HCT116 (cell line): ENCODE data around the gene CTNNA2.

Experiments
- CEBPB ChIP-seq: IDR thresholded peaks from 2 replicates; pipeline ENCODE4 v1.6.1; 2012; ENCODE audit warnings: low read depth
- EZH2 ChIP-seq: fragments of 200-600 bp; sonication (generic); IDR thresholded peaks from 2 replicates; pipeline ENCODE4 v1.6.1; 2017; ENCODE audit warnings: antibody characterized with exemption, mixed run types
- EZH2phosphoT487 ChIP-seq: fragments of 200-600 bp; IDR thresholded peaks from 2 replicates; pipeline ENCODE4 v1.6.1; 2018; ENCODE audit warnings: antibody characterized with exemption, borderline replicate concordance
- FOSL1 ChIP-seq: IDR thresholded peaks from 2 replicates; pipeline ENCODE4 v1.6.1; 2012; ENCODE audit warnings: low read depth
- JUND ChIP-seq: IDR thresholded peaks from 2 replicates; pipeline ENCODE4 v1.6.1; 2012
- POLR2A ChIP-seq: IDR thresholded peaks from 2 replicates; pipeline ENCODE4 v1.7.0; 2011; ENCODE audit warnings: borderline replicate concordance; ENCODE audit not compliant: insufficient read depth, insufficient read length; ENCODE audit errors: extremely low read depth
- POLR2AphosphoS5 ChIP-seq: IDR thresholded peaks from 2 replicates; pipeline ENCODE4 v1.6.1; 2011; ENCODE audit warnings: mild to moderate bottlenecking, low read depth, low read length, moderate library complexity
- RAD21 ChIP-seq: IDR thresholded peaks from 2 replicates; pipeline ENCODE4 v1.6.1; 2012; ENCODE audit warnings: low read depth, mild to moderate bottlenecking
- SP1 ChIP-seq: IDR thresholded peaks from 2 replicates; pipeline ENCODE4 v1.6.1; 2012; ENCODE audit warnings: low read depth
- ZFX ChIP-seq: fragments of 450-650 bp; IDR thresholded peaks from 2 replicates; pipeline ENCODE4 v1.6.1; 2017
- ZNF274 ChIP-seq: fragments of 200-500 bp; sonication (Bioruptor generic); IDR thresholded peaks from 2 replicates; pipeline ENCODE4 v1.6.1; 2014; ENCODE audit warnings: mild to moderate bottlenecking, low read depth, low read length, inconsistent platforms
- TF ChIP-seq, protein P1 (sequence below): IDR thresholded peaks from 2 replicates; pipeline ENCODE4 v1.6.1; 2012; ENCODE audit warnings: low read depth
- TF ChIP-seq, protein P2 (sequence below), 3 experiments: fragments of 200-600 bp in 1 of 3; sonication (generic) in 1 of 3; IDR thresholded peaks in 2 of 3; conservative IDR thresholded peaks in 1 of 3; 2 replicates each; pipeline ENCODE4 v1.5.1; 2012 to 2017; ENCODE audit warnings: low read depth in 2 of 3, low read length in 2 of 3, antibody characterized with exemption in 1 of 3, borderline replicate concordance in 1 of 3, control low read depth in 1 of 3, mild to moderate bottlenecking in 1 of 3, mixed read lengths in 1 of 3, mixed run types in 1 of 3, moderate library complexity in 1 of 3; ENCODE audit not compliant: insufficient read depth in 1 of 3
- TF ChIP-seq, protein P3 (sequence below): IDR thresholded peaks from 2 replicates; pipeline ENCODE4 v1.6.1; 2011; ENCODE audit warnings: mild to moderate bottlenecking, low read length, moderate library complexity; ENCODE audit not compliant: insufficient replicate concordance; ENCODE audit errors: extremely low read depth

DNA sequence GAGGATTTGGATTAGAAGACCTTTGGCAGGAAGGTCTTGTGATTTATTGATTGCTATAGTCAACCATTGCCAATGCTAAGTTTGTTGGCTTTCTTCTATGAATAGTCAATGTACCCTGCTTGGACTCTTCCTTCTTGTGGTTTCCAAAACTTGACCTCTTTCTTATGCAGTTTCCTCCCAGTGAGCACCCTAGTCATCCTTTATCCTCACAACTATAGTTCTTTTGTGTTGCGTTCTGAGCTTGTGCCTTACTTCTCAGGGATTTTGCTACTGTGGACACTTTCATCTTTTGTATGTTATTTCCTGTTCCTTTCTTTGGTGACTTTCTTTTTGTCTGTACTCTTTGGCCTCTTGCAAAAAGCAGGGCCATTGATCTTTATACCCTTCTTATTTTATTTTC is 623.5 kb downstream of the CTNNA2 start:
- TF ChIP-seq POLR2AphosphoS5 (no peak), POLR2A (no peak), EZH2phosphoT487 (no peak), SP1 (no peak), RAD21 (no peak), ZNF274 (no peak), ZFX (no peak), EZH2 (no peak), CEBPB (no peak), FOSL1 (no peak), JUND (no peak)
- TF ChIP-seq, protein P1, sequence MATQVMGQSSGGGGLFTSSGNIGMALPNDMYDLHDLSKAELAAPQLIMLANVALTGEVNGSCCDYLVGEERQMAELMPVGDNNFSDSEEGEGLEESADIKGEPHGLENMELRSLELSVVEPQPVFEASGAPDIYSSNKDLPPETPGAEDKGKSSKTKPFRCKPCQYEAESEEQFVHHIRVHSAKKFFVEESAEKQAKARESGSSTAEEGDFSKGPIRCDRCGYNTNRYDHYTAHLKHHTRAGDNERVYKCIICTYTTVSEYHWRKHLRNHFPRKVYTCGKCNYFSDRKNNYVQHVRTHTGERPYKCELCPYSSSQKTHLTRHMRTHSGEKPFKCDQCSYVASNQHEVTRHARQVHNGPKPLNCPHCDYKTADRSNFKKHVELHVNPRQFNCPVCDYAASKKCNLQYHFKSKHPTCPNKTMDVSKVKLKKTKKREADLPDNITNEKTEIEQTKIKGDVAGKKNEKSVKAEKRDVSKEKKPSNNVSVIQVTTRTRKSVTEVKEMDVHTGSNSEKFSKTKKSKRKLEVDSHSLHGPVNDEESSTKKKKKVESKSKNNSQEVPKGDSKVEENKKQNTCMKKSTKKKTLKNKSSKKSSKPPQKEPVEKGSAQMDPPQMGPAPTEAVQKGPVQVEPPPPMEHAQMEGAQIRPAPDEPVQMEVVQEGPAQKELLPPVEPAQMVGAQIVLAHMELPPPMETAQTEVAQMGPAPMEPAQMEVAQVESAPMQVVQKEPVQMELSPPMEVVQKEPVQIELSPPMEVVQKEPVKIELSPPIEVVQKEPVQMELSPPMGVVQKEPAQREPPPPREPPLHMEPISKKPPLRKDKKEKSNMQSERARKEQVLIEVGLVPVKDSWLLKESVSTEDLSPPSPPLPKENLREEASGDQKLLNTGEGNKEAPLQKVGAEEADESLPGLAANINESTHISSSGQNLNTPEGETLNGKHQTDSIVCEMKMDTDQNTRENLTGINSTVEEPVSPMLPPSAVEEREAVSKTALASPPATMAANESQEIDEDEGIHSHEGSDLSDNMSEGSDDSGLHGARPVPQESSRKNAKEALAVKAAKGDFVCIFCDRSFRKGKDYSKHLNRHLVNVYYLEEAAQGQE = no peak
- TF ChIP-seq, protein P2, sequence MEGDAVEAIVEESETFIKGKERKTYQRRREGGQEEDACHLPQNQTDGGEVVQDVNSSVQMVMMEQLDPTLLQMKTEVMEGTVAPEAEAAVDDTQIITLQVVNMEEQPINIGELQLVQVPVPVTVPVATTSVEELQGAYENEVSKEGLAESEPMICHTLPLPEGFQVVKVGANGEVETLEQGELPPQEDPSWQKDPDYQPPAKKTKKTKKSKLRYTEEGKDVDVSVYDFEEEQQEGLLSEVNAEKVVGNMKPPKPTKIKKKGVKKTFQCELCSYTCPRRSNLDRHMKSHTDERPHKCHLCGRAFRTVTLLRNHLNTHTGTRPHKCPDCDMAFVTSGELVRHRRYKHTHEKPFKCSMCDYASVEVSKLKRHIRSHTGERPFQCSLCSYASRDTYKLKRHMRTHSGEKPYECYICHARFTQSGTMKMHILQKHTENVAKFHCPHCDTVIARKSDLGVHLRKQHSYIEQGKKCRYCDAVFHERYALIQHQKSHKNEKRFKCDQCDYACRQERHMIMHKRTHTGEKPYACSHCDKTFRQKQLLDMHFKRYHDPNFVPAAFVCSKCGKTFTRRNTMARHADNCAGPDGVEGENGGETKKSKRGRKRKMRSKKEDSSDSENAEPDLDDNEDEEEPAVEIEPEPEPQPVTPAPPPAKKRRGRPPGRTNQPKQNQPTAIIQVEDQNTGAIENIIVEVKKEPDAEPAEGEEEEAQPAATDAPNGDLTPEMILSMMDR (IDR thresholded peaks at IDR 0.05 in 2 of 3, conservative IDR thresholded peaks at IDR 0.05 in 1 of 3; ENCODE audit: borderline replicate concordance in 1 of 3, insufficient read depth in 1 of 3, low read depth in 2 of 3, low read length in 2 of 3) = no peak
- TF ChIP-seq, protein P3, sequence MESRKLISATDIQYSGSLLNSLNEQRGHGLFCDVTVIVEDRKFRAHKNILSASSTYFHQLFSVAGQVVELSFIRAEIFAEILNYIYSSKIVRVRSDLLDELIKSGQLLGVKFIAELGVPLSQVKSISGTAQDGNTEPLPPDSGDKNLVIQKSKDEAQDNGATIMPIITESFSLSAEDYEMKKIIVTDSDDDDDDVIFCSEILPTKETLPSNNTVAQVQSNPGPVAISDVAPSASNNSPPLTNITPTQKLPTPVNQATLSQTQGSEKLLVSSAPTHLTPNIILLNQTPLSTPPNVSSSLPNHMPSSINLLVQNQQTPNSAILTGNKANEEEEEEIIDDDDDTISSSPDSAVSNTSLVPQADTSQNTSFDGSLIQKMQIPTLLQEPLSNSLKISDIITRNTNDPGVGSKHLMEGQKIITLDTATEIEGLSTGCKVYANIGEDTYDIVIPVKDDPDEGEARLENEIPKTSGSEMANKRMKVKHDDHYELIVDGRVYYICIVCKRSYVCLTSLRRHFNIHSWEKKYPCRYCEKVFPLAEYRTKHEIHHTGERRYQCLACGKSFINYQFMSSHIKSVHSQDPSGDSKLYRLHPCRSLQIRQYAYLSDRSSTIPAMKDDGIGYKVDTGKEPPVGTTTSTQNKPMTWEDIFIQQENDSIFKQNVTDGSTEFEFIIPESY = no peak
